ENCODE results near the gene PLSCR1. TPM values are rescaled to one million over a fixed set of nuclear protein-coding genes. Genes with fewer than 3 reads are reported as not detected.

PLSCR1 gene
- total RNA-seq, 2 donors from 2014 or later, result 61.7 to 64.9 TPM

DNA sequence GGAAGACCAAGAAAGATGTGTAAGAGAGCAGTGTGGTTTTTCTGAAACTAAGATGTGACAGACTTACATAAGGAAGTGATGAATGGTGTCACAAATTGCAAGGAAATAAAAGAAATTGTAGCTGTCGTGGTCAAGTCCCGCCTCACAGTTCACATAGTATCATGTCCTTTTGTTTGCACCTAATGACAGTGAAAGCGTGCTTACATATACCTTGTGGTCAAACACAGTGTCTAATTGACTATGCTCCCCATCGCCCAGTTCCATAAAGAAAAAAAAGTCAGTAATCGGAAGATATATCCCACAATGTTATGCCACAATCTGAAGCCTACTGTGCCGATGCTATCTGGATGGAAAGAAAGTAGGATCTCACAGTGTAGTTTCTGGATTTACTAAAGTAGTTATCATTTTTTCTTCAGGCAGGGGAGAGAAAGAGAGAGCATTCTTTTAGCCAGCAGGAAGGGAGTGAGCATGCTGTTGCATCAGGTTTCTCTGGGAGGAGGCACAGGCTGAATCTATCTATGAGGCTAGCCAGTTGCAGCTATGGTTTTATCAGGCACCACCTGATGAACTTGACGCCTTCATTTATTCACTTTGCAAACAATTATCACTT is 9.8 kb upstream of the PLSCR1 start:
- Histone ChIP-seq H3K9me3 (no peaks in the 10 kb centered on the region), H3K4me3 (no peak overlapping the region), H3K4me1 (no peaks in the 10 kb centered on the region), H3K27ac (no peak overlapping the region), H3K36me3 (replicated peaks in 1 of 2; ENCODE audit: insufficient read depth in 1 of 2, low read depth in 2 of 2) (no peaks in the 10 kb centered on the region), H3K27me3 (no peaks in the 10 kb centered on the region)
- 76 to 82% methylated on average over 7 of the region's 7 CpGs for WGBS, 2 donors
- TF ChIP-seq, protein P1, sequence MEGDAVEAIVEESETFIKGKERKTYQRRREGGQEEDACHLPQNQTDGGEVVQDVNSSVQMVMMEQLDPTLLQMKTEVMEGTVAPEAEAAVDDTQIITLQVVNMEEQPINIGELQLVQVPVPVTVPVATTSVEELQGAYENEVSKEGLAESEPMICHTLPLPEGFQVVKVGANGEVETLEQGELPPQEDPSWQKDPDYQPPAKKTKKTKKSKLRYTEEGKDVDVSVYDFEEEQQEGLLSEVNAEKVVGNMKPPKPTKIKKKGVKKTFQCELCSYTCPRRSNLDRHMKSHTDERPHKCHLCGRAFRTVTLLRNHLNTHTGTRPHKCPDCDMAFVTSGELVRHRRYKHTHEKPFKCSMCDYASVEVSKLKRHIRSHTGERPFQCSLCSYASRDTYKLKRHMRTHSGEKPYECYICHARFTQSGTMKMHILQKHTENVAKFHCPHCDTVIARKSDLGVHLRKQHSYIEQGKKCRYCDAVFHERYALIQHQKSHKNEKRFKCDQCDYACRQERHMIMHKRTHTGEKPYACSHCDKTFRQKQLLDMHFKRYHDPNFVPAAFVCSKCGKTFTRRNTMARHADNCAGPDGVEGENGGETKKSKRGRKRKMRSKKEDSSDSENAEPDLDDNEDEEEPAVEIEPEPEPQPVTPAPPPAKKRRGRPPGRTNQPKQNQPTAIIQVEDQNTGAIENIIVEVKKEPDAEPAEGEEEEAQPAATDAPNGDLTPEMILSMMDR (IDR thresholded peaks at IDR 0.05), result no peak
- TF ChIP-seq POLR2A (IDR thresholded peaks at IDR 0.05), result no peak
- no peak for ATAC-seq
- intact Hi-C loops (cut with DNase I), result no loop called here
- no peak for DNase-seq

DNA sequence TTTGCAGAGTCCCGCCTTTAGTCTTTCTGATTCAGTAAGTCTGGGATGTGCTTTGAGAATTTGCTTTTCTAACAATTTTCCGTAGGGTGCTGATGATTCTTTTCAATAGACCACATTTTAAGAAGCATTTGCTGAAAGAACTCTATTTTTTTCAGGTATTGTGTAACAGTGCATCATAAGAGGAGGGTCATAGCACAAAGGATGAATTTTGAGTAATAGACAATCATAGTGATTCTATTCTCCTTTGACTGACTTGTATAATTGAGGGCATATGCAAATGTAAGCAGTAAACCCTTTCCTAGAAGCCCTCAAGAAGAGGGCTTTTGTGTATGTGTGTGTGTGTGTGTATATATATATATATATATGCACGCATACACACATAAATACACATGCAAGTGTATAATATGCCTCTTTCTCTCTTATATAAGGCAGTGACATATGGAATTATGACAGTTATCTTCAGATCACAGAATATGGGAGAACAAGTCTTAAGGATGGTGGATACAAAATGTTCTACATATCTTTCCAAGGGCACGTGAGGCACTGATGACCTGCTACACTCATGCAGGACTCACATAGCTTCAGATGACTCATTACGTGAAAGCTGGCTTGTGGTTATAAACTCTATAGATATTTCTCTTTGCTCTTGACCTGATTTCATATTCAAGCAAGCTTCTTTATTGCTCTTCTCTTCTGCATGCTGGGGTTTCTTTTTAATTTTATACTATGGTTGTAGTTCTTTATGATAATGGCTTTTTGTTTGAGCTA is 6.5 kb upstream of the PLSCR1 start:
- 79 to 84% methylated on average over 5 of the region's 5 CpGs for WGBS, 2 donors
- H3K27me3 ChIP-seq, result no peaks in the 10 kb centered on the region
- no peak overlapping the region for H3K27ac ChIP-seq
- no peaks in the 10 kb centered on the region for H3K4me1 ChIP-seq
- intact Hi-C loops (cut with DNase I), result no loop called here
- H3K9me3 ChIP-seq, result no peaks in the 10 kb centered on the region
- no peak overlapping the region for H3K4me3 ChIP-seq
- no peak for ATAC-seq
- H3K36me3 ChIP-seq (replicated peaks in 1 of 2; ENCODE audit: insufficient read depth in 1 of 2, low read depth in 2 of 2), result no peaks in the 10 kb centered on the region
- TF ChIP-seq POLR2A (IDR thresholded peaks at IDR 0.05), result no peak
- TF ChIP-seq, protein P1 (IDR thresholded peaks at IDR 0.05), result no peak
- DNase-seq, result peak in 1 of 4 donors; percentile 29

DNA sequence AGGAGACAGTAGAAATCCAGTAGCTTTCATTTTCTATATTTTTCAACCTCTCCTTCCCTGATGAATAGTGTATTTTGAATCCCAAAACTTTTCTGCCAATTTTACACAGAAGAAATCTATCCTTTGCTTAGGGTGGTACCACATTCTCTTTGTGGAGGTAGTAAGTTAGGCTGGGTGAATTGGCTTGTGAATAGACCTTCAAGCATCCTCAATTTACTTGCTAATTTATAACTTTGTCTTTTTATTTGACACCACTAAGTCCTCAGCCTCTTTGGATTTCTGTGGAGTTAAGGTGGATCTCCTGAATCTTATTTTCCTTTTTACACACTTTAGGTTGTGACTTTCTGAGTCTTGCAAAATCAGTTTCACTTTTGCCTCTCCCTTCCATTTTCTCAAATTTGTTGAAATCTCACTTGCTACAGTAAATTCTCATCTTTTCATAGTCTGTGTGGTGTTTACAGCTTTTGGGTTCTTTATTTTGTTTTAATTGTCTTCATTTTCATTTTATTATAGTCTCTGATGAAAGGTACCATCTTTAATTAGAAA is 5.7 kb upstream of the PLSCR1 start:
- Histone ChIP-seq H3K36me3 (replicated peaks in 1 of 2; ENCODE audit: insufficient read depth in 1 of 2, low read depth in 2 of 2) (no peaks in the 10 kb centered on the region), H3K4me1 (no peaks in the 10 kb centered on the region), H3K4me3 (no peak overlapping the region), H3K27ac (no peak overlapping the region), H3K9me3 (no peaks in the 10 kb centered on the region), H3K27me3 (no peaks in the 10 kb centered on the region)
- ATAC-seq, result no peak
- TF ChIP-seq, protein P1 (IDR thresholded peaks at IDR 0.05), result no peak
- no peak for TF ChIP-seq POLR2A (IDR thresholded peaks at IDR 0.05)
- DNase-seq, result no peak
- intact Hi-C loops (cut with DNase I), result no loop called here

DNA sequence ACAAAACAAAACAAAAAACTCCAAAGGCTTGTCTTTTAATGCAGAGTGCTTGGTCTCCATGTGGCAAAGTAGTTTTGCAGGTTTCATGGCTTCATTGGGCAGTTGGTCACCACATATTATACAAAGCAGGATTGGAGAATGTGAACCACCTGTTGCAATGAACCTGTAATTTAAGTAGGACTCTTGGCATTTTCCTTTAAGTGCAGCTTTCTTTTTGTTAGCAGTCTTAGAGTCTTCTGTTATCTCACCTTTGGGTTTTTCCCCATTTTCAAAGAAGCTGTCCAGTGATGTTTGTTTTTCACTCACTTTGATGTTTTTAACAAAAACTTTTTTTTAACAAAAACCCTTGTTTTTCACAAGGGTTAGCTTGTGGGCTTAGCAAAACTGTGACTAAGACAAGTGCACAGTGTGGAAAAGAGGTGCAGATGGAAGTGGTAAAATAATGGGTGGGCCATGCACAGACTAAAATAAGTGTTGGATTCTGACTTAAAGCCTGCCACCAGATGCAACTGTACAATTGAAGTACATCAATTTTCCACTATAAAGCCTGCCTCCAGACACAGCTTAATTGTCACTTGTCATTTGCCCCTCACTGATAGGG is 2.9 kb upstream of the PLSCR1 start:
- DNase-seq (no peak), ATAC-seq (no peak)
- Histone ChIP-seq H3K9me3 (no peaks in the 10 kb centered on the region), H3K27me3 (no peaks in the 10 kb centered on the region), H3K36me3 (replicated peaks in 1 of 2; ENCODE audit: insufficient read depth in 1 of 2, low read depth in 2 of 2) (no peaks in the 10 kb centered on the region), H3K4me1 (peaks cover 1% of the 10 kb centered on the region), H3K4me3 (no peak overlapping the region), H3K27ac (no peak overlapping the region)
- TF ChIP-seq, protein P1 (IDR thresholded peaks at IDR 0.05), result no peak
- no peak for TF ChIP-seq POLR2A (IDR thresholded peaks at IDR 0.05)
- intact Hi-C loops (cut with DNase I), result no loop called here
